ENCODE measurements around the gene PLSCR3.
"Not testable (repeated sequence)": the region's sequence is repeated elsewhere in the genome, so short reads cannot be mapped to it uniquely, and the experiment has no call there.

Gene PLSCR3

GRCh38 chr17:7370853-7371252 is 23.5 kb downstream of the PLSCR3 start:
- no peak for TF ChIP-seq ZFX (IDR thresholded peaks at IDR 0.05)
- TF ChIP-seq, protein P1, sequence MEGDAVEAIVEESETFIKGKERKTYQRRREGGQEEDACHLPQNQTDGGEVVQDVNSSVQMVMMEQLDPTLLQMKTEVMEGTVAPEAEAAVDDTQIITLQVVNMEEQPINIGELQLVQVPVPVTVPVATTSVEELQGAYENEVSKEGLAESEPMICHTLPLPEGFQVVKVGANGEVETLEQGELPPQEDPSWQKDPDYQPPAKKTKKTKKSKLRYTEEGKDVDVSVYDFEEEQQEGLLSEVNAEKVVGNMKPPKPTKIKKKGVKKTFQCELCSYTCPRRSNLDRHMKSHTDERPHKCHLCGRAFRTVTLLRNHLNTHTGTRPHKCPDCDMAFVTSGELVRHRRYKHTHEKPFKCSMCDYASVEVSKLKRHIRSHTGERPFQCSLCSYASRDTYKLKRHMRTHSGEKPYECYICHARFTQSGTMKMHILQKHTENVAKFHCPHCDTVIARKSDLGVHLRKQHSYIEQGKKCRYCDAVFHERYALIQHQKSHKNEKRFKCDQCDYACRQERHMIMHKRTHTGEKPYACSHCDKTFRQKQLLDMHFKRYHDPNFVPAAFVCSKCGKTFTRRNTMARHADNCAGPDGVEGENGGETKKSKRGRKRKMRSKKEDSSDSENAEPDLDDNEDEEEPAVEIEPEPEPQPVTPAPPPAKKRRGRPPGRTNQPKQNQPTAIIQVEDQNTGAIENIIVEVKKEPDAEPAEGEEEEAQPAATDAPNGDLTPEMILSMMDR (conservative IDR thresholded peaks at IDR 0.05) = no peak
- H3K27ac ChIP-seq = no peak overlapping the region

DNA sequence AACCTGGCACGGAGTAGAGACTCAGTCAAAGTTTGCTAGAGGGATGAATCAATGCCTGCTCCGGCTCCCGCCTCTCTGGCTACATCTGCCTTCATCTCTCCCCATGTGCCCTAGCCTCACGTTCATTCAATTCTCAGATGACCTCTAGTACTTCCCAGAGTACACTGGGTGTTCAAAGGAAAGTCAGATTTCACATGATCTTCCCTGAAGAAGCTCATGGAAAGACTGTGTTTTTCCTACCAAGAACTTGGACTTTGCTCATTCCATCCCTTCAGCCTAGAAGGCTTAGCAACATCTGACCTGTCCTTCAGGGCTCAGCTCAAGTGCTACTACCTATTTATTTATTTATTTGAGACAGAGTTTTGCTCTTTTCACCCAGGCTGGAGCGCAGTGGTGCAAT is 24.5 kb downstream of the PLSCR3 start:
- no peak overlapping the region for H3K27ac ChIP-seq
- TF ChIP-seq, protein P1 (conservative IDR thresholded peaks at IDR 0.05) = no peak
- no peak for TF ChIP-seq ZFX (IDR thresholded peaks at IDR 0.05)

- not testable (repeated sequence) for H3K27ac ChIP-seq
Measured at GRCh38 chr17:7368599-7368994, 25.7 kb downstream of the PLSCR3 start.

DNA sequence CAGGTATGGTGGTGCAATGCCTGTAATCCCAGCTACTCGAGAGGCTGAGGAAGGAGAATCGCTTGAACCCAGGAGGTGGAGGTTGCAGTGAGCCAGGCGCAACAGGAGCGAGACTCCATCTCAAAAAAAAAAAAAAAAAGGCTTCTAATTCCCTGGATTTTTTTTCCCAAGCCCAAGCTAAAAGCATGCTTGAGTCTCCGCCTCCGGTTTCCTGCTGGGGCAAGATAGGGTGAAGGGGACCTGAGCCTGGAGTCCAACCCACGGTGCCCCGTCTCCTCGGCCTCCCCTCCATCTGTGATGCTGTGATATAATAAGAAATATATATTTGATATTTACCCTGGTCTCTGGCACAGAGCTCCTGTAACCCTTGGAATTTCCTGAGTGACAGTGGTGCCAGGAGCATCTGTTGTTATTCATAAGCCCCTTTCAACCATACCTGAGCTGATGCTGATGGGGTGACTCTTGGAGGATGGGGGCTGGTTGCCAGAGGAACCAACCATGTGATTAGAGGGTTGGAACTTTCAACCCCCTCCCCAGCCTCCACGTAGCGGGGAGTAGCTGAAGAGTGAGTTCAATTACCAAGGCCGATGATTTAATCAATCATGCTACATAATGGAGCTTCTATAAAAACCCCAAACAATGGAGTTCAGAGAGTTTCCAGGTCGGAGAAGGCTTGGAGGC is 26.3 kb downstream of the PLSCR3 start:
- no peak overlapping the region for H3K27ac ChIP-seq
- TF ChIP-seq ZFX (IDR thresholded peaks at IDR 0.05) = no peak
- TF ChIP-seq, protein P1 (conservative IDR thresholded peaks at IDR 0.05) = no peak

DNA sequence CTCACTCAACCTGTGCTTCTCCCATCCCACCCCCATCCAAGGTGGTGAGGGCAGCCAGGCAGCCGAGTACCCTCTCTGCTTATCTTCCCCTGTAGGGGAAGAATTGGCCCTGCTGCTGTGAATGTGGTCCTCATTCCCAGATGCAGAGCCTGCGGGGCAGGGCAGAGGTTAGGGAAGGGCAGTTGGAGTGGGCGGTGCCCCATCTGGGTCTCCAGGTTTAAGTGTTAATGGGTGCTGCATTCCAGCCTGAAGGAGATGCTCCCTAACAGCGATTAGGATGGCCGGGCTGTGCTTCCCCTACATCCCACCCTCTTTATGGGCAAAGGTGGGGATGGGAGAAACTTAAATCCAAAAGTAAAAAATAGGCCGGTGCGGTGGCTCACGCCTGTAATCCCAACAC is 27.2 kb downstream of the PLSCR3 start:
- no peak overlapping the region for H3K27ac ChIP-seq
- TF ChIP-seq ZFX (IDR thresholded peaks at IDR 0.05) = no peak
- TF ChIP-seq, protein P1 (conservative IDR thresholded peaks at IDR 0.05) = no peak

- not testable (repeated sequence) for H3K27ac ChIP-seq
Measured at GRCh38 chr17:7365963-7366362, 28.4 kb downstream of the PLSCR3 start.

DNA sequence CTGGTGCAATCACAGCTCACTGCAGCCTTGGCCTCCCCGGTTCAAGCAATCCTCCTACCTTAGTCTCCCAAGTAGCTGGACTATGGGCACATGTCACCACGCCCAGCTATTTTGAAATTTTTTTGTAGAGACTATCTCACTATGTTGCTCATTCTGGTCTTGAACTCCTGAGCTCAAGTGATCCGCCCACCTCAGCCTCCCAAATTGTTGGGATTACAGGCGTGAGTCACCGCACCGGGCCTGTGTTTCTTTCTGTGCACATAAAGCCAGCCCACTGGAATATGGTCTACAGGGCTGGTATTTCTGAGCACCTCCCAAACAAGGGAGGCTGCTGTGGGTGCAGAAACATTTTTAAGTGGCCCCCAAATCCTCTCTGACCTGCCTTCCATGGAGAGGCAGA is 31.0 kb downstream of the PLSCR3 start:
- H3K27ac ChIP-seq = no peak overlapping the region
- TF ChIP-seq, protein P1 (conservative IDR thresholded peaks at IDR 0.05) = no peak
- TF ChIP-seq ZFX (IDR thresholded peaks at IDR 0.05) = no peak

- no peak overlapping the region for H3K27ac ChIP-seq
- TF ChIP-seq ZFX (IDR thresholded peaks at IDR 0.05) = no peak
- TF ChIP-seq, protein P1 (conservative IDR thresholded peaks at IDR 0.05) = no peak
Measured at GRCh38 chr17:7361906-7362305, 32.4 kb downstream of the PLSCR3 start.
